ENCODE measurements around the gene PLPPR2.

DNA sequence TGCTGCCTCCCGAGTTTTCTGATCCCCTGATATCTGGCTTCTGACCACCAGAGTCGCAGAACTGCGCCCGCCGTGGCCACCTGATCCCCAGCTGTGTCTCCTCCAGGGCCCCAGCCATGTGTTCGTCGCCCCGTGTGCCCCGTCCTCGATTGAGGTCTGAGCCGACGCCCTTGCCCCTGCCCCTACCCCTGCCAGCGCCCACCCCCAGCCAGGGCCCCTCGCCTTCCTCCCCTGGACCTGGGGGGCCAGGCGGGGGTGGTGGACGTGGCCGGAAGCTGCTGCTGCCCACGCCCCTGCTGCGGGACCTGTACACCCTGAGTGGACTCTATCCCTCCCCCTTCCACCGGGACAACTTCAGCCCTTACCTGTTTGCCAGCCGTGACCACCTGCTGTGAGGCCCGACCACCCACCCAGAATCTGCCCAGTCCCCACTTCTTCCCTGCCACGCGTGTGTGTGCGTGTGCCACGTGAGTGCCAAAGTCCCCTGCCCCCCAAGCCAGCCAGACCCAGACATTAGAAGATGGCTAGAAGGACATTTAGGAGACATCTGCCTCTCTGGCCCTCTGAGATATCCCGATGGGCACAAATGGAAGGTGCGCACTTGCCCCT lies 9.2 kb downstream of the PLPPR2 start:
- TF ChIP-seq MYC (IDR thresholded peaks at IDR 0.05; ENCODE audit: low read depth, low read length) = no peak
- TF ChIP-seq, protein P1, sequence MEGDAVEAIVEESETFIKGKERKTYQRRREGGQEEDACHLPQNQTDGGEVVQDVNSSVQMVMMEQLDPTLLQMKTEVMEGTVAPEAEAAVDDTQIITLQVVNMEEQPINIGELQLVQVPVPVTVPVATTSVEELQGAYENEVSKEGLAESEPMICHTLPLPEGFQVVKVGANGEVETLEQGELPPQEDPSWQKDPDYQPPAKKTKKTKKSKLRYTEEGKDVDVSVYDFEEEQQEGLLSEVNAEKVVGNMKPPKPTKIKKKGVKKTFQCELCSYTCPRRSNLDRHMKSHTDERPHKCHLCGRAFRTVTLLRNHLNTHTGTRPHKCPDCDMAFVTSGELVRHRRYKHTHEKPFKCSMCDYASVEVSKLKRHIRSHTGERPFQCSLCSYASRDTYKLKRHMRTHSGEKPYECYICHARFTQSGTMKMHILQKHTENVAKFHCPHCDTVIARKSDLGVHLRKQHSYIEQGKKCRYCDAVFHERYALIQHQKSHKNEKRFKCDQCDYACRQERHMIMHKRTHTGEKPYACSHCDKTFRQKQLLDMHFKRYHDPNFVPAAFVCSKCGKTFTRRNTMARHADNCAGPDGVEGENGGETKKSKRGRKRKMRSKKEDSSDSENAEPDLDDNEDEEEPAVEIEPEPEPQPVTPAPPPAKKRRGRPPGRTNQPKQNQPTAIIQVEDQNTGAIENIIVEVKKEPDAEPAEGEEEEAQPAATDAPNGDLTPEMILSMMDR (IDR thresholded peaks at IDR 0.05; ENCODE audit: low read depth, low read length) = no peak
